GM18507 (cell line): Measurements from ENCODE around the gene MRPL43.
"Not testable (repeated sequence)": the region's sequence is repeated elsewhere in the genome, so short reads cannot be mapped to it uniquely, and the experiment has no call there.

Experiments used
- DNase-seq: peaks from one replicate; pipeline ENCODE4 v3.0.0; 2011; ENCODE audit warnings: low read depth; ENCODE audit not compliant: insufficient read length; ENCODE audit errors: extremely low spot score
- FAIRE-seq: peaks from 2 replicates; lab custom pipeline; 2011; peaks lifted over from hg19 to GRCh38; lab: Jason Lieb, UNC

MRPL43 gene

GRCh38 chr10:100986952-100987684 is at the start of gene MRPL43, which contains the start of gene TWNK:
Gene MRPL43 (minus strand): TSS chr10:100987497. CDS start chr10:100987443, 54 bp downstream.
Gene TWNK (plus strand): TSS chr10:100987543. CDS start chr10:100988211, 668 bp downstream.
- peak; percentile 89 for FAIRE-seq
- peak; percentile 78 for DNase-seq

GRCh38 chr10:101036726-101037125 is 49.4 kb upstream of the MRPL43 start:
- FAIRE-seq: no peak
- no peak for DNase-seq

- FAIRE-seq: no peak
- DNase-seq: no peak
Measured at GRCh38 chr10:101035916-101036702, 48.8 kb upstream of the MRPL43 start.

- no peak for FAIRE-seq
- no peak for DNase-seq
Measured at GRCh38 chr10:101035314-101035713, 48.0 kb upstream of the MRPL43 start.

- not testable (repeated sequence) for FAIRE-seq, DNase-seq
Measured at GRCh38 chr10:101034404-101034803, 47.1 kb upstream of the MRPL43 start.

GRCh38 chr10:101033276-101033675 is 46.0 kb upstream of the MRPL43 start:
- FAIRE-seq (no peak), DNase-seq (no peak)

GRCh38 chr10:101032637-101033224 is 45.4 kb upstream of the MRPL43 start:
- DNase-seq (no peak), FAIRE-seq (no peak)

- no peak for DNase-seq
- FAIRE-seq: no peak
Measured at GRCh38 chr10:101031796-101032636, 44.7 kb upstream of the MRPL43 start.

- FAIRE-seq (peak; percentile 54), DNase-seq (peak; percentile 96)
Measured at GRCh38 chr10:101031128-101031795, 44.0 kb upstream of the MRPL43 start, which contains the start of the genes PDZD7 and SFXN3. Gene PDZD7 (minus strand): TSS chr10:101031129. CDS start chr10:101030219, 910 bp downstream. Gene SFXN3 (plus strand): TSS chr10:101031234. CDS start chr10:101034695, 3,461 bp downstream.

GRCh38 chr10:101030496-101031127 is 43.3 kb upstream of the MRPL43 start:
- no peak for DNase-seq
- FAIRE-seq: no peak

GRCh38 chr10:101029520-101030295 is 42.4 kb upstream of the MRPL43 start:
- FAIRE-seq (no peak), DNase-seq (no peak)

- DNase-seq (no peak), FAIRE-seq (no peak)
Measured at GRCh38 chr10:101028446-101029337, 41.4 kb upstream of the MRPL43 start.

GRCh38 chr10:101027106-101027720 is 39.9 kb upstream of the MRPL43 start:
- DNase-seq: no peak

GRCh38 chr10:101022967-101023705 is 35.8 kb upstream of the MRPL43 start:
- FAIRE-seq: no peak
- DNase-seq: no peak

More at GRCh38 chr10:101027106-101027720, 39.9 kb upstream of the MRPL43 start:
- FAIRE-seq: no peak

GRCh38 chr10:101021692-101022251 is 34.5 kb upstream of the MRPL43 start:
- no peak for DNase-seq
- FAIRE-seq: no peak
